ENCODE results near the gene SFMBT1.

DNA sequence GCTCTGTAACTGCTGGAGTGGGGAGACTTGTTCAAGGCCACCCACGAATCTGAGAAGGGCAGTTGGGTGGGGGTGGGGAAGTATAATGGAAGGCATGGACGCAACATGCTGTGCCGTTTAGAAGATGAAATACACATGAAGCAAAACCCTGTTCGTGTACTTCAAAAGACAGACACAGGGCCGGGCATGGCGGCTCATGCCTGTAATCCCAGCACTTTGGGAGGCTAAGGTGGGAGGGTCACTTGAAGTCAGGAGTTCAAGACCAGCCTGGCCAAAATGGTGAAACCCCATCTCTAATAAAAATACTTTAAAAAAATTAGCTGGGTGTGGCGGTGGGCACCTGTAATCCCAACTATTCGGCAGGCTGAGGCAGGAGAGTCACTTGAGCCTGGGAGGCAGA lies 36.9 kb upstream of the SFMBT1 start:
- TF ChIP-seq, protein P1, sequence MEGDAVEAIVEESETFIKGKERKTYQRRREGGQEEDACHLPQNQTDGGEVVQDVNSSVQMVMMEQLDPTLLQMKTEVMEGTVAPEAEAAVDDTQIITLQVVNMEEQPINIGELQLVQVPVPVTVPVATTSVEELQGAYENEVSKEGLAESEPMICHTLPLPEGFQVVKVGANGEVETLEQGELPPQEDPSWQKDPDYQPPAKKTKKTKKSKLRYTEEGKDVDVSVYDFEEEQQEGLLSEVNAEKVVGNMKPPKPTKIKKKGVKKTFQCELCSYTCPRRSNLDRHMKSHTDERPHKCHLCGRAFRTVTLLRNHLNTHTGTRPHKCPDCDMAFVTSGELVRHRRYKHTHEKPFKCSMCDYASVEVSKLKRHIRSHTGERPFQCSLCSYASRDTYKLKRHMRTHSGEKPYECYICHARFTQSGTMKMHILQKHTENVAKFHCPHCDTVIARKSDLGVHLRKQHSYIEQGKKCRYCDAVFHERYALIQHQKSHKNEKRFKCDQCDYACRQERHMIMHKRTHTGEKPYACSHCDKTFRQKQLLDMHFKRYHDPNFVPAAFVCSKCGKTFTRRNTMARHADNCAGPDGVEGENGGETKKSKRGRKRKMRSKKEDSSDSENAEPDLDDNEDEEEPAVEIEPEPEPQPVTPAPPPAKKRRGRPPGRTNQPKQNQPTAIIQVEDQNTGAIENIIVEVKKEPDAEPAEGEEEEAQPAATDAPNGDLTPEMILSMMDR (IDR thresholded peaks at IDR 0.05; ENCODE audit: low read depth, low read length, poor library complexity, severe bottlenecking): no peak
- no peak for TF ChIP-seq EZH2phosphoT487 (IDR thresholded peaks at IDR 0.05; ENCODE audit: borderline replicate concordance, low read length)
